GM18951 (cell line): ENCODE measurements around the gene ASXL3.

Experiments
- POLR2A ChIP-seq: IDR thresholded peaks from 4 replicates; pipeline ENCODE4 v1.6.1; 2011; ENCODE audit warnings: mild to moderate bottlenecking; ENCODE audit not compliant: insufficient read length, insufficient read depth; ENCODE audit errors: extremely low read depth
- in situ Hi-C: fragments of 300-500 bp; cut with MboI; formaldehyde crosslinking; loops from one replicate; pipeline ENCODE4 v1.12.0; 2022; ENCODE audit warnings: low sequenced_read_pairs, mixed read lengths, inconsistent platforms; ENCODE audit not compliant: unreplicated experiment

The ASXL3 gene

DNA sequence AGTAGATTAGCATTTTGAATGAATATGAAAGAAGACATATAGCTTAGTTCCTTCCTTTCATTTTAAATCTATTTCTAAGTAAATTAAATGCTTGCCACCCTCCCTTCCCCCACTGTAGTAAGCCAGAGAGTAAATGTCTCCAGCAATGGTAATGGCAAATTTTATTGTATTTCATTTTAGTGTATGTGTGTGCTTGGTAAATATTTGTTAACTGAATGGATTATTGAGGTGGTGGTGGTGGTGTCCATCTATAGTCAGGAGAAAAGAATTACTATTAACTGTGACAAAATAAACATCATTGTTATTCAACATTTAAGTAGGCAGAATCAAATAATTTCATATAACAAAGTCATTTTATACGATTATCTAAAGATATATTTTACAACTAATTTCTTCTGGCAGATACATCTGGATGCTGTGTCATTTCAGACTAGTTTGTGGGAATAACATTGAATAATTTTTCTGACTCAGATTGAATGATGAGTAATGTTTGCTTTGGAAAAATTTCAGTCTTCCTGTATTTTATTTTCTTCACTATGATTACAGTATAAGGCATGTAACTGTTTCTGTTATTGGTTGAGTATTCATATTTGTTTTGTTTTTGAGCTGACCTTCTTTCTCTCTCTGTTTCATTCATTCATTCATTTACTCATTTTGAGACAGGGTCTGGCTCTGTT lies 18.3 kb downstream of the ASXL3 start:
- in situ Hi-C loops = no loop called here
- no peak for TF ChIP-seq POLR2A

- in situ Hi-C loops = no loop called here
Measured at GRCh38 chr18:33600846-33601245, 22.8 kb downstream of the ASXL3 start.

DNA sequence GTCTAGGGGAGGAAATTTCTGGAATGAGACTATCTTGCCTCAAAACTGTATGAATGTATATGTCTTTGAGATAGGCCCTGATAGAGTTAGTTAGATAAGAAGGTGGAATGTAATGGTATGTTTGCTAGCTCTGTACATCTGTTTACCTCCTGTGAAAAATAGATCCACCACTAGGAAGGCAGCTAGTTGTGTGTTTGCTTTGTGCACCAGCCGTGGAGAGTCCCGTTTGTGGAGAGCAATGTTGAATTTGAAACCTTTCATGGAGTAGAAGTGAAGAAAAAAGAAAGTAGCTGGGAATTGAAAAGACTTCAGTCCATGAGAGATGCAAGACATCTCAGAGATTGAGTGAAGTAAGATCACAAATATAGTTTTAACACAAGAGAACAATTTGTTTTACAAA lies 25.4 kb downstream of the ASXL3 start:
- no peak for TF ChIP-seq POLR2A
- in situ Hi-C loops = no loop called here

More at GRCh38 chr18:33600846-33601245, 22.8 kb downstream of the ASXL3 start:
- no peak for TF ChIP-seq POLR2A

GRCh38 chr18:33605250-33605649 lies 27.2 kb downstream of the ASXL3 start:
- TF ChIP-seq POLR2A = no peak
- in situ Hi-C loops = no loop called here

DNA sequence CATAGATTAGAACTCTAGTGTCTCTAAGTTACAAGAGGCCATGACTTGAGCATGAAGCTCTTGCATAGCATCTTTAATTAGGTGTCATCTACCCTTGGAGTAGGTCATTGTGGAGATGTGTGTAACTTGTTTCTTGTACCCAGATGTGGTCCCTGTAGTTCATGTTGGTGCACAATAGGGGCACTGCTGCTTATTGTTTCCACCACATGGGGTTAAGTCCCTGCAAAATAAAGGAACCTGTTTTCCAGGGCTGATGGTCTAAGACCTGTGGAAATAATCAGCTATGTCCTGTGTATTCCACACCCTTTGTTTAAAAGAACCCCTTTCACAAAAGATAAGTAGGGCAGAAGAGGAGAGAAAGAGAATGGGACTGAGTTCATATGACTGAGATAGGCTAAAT lies 28.6 kb downstream of the ASXL3 start:
- in situ Hi-C loops = no loop called here
- no peak for TF ChIP-seq POLR2A

- in situ Hi-C loops = no loop called here
- no peak for TF ChIP-seq POLR2A
Measured at GRCh38 chr18:33611525-33612135, 33.6 kb downstream of the ASXL3 start.

- no peak for TF ChIP-seq POLR2A
- in situ Hi-C loops = no loop called here
Measured at GRCh38 chr18:33612632-33613031, 34.6 kb downstream of the ASXL3 start.

DNA sequence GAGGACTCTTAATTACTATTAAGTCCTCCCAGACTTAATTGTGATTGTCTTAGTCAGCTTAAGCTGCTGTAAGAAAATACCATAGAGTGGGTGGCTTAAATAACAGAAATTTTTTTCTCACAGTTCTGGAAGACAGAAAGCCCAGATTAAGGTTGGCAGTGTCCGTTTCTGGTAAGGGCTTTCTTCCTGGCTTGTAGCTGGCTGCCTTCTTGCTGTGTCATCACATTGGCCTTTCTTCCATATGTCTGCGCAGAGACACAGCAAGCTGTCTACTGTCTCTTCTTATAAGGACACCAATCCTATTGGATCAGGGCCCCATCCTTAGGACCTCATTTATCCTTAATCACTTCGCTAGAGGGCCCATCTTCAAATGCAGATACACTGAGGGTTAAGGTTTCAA lies 38.5 kb downstream of the ASXL3 start:
- no peak for TF ChIP-seq POLR2A
- in situ Hi-C loops = no loop called here

DNA sequence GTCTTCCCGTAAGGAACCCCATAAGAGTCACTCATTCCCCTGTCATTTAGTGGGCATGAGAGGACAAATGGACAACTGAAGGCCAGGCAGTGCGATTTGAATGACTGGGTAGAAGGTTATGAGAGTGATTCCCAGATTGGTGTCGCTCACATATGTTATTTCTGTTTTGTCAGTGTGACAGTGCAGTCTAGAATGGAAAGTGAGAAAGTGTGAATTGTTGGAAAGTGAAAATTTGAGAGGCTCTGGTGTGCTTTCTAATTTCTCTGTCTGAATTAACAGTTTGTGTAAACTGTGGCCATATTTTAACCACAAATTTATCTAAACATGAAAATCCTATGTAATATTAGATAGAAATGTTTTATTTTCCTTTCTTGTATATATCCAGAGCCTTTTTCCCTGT lies 49.1 kb downstream of the ASXL3 start:
- no peak for TF ChIP-seq POLR2A
- in situ Hi-C loops = no loop called here

DNA sequence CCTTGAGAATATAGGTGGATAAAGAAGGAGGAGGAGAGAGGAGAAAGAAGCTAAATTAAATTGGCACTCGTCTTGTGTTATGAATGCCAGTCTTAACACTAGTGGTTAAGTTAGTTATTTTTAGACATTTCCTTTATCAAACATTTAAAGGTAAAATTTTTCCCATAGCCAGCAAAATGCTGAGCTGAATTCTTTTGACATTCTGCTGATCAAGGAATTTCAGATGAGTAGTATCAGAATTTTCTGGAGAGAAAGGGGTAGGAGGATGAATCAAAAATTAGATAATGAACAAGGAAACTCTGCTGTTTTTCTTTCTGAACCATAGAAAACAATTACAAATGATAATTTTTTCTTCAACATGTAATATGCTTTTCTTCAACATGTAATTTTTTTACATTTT lies 52.5 kb downstream of the ASXL3 start:
- in situ Hi-C loops = no loop called here
- TF ChIP-seq POLR2A = no peak

GRCh38 chr18:33641141-33641540 lies 63.1 kb downstream of the ASXL3 start:
- TF ChIP-seq POLR2A = no peak

GRCh38 chr18:33644494-33644893 lies 66.5 kb downstream of the ASXL3 start:
- TF ChIP-seq POLR2A = no peak
- in situ Hi-C loops = no loop called here

More at GRCh38 chr18:33641141-33641540, 63.1 kb downstream of the ASXL3 start:
- in situ Hi-C loops = no loop called here

DNA sequence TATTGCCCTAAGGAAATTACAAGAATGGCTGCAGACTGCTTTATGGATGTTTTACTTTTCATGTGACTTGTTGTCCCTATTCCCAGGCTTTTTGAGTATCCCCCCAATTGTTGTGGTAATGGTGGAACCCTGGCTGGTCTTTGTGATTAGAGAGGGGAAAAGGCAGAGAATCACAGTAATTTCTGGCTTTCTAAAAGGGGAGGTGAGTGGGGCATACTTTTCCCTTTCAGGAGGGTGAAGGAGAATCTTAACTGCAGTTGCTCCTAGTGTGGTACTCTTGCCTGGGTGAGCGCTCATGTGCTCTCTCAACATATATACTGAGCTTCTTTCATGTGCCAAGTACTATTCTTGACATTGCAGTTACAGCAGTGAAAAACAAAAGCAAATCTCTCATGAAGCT lies 69.3 kb downstream of the ASXL3 start:
- TF ChIP-seq POLR2A = no peak
- in situ Hi-C loops = no loop called here

- in situ Hi-C loops = no loop called here
- TF ChIP-seq POLR2A = no peak
Measured at GRCh38 chr18:33652635-33653034, 74.6 kb downstream of the ASXL3 start.
